SK-MEL-5 (cell line): ENCODE measurements around the gene SYCP3. TPM values are rescaled to one million over a fixed set of nuclear protein-coding genes. Genes with fewer than 3 reads are reported as not detected.

Source experiments
- DNase-seq: peaks from one replicate; pipeline ENCODE4 v3.0.0-alpha.2; 2016; ENCODE audit warnings: low read depth, low spot score
- in situ Hi-C: cut with HindIII; loops from 2 replicates; pipeline ENCODE4 v1.10.0; 2016; ENCODE audit warnings: low sequenced_read_pairs, high pct_unique_total_duplicates, low pct_unique_long_range_greater_than_20kb
- polyA plus RNA-seq, 2 experiments: library from polyadenylated mRNA; depleted of rRNA; stranded (reverse); fragments of >200 nt; gene quantifications; 2 replicates each; pipeline ENCODE4 v1.2.3, GENCODE V29; 2015
- total RNA-seq: library from RNA; depleted of rRNA; stranded (reverse); fragments of >200 nt; shearing (Covaris generic); gene quantifications from 2 replicates; pipeline ENCODE4 v1.2.3, GENCODE V29; 2014; rRNA removed

SYCP3 gene
- 0.29 and 0.63 TPM in 2 replicates for total RNA-seq
- 0.10 TPM in 1 of 2 replicates, not detected in the other for polyA plus RNA-seq (2015; cell fraction: cytosol; rRNA removed)
- polyA plus RNA-seq (2015; cell fraction: nucleus; rRNA removed), result 0.39 and 2.6 TPM in 2 replicates

DNA sequence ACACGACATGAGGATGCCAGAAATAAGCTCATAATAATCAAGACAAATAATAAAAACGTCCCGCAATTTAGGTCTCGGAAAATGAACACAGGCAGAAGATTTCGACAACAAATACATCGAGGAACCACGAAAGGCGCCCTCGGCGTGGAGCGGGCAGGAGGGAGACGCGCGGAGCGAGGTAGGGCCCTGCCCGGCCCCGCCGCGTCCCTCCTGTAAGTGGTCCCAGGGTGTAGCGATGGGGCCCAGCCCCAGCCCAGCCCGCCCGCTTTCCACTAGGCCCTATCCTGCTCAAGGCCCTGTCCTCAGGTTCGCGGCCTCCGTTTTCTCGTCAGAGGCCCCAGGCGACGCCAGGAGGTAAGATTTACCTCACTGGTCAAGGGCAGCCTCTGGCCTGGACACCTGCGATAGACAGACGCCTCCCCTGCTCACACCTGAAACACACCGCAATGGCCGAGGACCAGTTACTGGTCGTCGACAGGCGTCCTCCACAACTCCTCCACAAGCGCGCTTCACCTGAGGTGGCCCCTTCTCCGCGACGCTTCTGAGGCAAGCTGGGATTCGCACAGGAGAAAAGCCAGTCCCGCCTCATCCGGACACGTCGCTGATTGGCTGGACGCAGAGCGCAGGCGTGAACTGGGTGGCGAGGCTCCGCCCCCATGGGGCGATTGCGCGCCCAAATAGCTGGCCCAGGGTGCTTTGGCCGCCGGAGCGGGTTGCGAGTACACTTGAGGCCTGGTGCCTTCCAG, at the start of gene SYCP3:
TSS of gene SYCP3 (minus strand) at position 543 of the 746 bp plus-strand sequence. CDS start 1,527 bp downstream, outside the sequence.
- no peak for DNase-seq
- in situ Hi-C loops, result no loop called here

DNA sequence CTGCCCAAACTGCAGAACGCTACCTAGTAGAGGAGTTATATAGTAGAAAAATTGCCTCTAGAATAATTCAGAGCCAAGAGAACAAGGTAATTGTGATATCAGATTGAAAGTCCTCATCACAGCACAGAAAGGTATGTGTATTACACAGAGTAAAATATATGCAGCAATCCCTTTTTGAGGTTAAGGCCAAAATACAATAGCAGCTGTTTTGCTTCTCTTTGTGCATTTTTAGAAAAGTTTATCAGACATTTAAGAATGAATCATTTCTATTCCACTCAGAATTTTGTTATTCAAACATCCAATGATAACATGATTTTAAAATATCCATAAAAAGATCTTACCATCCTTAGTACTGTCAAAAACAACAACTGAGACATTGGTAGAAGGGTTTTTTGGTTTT, 46.4 kb upstream of the SYCP3 start:
- in situ Hi-C loops, result no loop called here
- no peak for DNase-seq

DNA sequence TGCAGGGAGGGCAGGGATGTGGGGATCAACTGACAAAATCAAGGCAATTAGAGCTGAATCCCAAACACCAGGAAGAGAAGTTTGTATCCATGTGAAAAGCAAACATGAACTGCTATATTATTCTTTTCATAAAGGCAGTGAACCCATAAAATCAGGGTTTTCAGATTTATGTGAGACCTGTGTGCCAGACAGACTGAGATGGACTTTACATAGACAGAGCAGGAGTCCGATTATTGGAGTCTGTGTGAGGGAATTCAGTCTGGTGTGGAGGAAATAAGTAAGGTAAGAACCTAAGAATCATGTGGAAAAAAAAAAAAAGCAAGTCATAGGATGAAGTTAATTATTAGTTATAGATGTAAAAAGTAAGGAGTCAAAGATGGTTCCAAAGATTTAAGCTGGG, 45.1 kb upstream of the SYCP3 start:
- in situ Hi-C loops, result no loop called here
- DNase-seq, result no peak

DNA sequence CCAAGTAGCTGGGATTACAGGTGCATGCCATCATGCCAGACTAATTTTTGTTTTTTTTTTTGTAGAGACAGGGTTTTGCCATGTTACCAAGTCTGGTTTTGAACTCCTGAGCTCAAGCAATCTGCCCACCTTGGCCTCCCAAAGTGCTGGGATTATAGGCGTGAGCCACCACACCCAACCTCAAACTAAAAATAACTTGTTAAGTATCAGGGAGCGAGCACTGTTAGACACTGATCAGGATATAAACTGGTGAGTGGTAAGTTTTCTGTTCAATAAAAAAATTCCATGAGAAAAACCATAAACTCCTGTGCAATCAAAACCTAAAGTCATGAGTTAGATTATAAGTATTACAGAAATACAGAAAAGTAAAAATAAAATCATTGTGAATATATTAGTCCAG, 44.6 kb upstream of the SYCP3 start:
- in situ Hi-C loops, result no loop called here
- DNase-seq, result no peak

DNA sequence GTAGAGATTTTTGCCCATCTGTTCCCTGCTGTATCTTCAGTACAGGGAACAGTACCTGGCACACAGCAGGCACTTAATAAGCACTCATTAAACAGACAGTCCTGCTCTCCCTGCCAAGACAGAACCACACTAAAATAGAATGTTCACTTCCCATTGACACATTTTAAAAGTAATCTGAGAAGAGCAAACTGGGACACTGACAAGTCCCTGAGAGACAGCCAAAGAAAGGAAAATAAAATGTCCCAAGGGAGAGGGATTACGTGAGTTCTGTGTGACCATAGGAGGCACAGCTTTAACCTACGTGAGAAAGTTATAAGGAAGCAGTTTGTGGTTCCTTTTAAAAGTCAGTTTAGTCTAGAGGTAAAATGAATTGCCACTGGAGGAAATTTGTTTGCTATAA, 43.9 kb upstream of the SYCP3 start:
- in situ Hi-C loops, result no loop called here

DNA sequence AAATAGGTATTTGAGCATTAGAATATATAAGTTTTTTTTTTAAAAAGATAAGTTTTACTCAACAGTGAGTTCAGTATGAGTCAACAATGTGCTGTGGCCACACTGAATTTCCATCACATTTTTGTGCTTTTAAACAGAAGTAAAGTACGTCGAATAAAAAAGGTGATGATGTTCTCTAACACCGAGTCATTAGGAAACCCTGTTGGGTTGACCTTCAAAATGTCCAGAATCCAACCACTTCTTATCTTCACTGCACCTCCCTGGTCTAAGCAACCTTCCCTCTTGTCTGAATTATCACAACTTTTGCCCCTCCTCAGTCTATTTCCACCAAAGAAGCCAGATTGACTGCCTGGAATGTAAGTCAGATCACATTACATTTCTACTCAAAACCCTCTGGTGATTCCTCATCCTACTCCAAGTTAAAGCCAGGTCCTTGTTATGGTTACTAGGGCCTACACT, 43.0 kb upstream of the SYCP3 start:
- DNase-seq, result no peak
- in situ Hi-C loops, result no loop called here

More for the DNA sequence above, 43.9 kb upstream of the SYCP3 start:
- DNase-seq, result no peak

DNA sequence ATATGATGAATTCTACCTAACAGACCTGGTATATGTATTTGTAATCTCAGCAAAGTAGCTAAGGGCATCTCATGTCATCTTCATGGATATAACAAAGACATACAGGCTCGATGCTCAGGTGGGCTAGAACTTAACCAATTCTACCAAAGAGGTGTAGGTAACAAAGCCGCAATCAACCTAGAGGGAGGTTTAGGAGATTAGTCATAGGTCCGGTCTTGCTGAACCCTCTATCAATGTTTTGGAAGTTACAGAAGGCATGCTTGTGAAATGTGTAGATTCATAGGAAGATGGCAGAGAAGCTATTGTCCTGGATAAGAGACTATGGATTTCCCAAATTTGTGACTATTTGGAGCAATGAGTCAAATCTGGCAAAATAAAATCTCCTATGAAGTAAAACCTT, 42.6 kb upstream of the SYCP3 start:
- in situ Hi-C loops, result no loop called here
- DNase-seq, result no peak

DNA sequence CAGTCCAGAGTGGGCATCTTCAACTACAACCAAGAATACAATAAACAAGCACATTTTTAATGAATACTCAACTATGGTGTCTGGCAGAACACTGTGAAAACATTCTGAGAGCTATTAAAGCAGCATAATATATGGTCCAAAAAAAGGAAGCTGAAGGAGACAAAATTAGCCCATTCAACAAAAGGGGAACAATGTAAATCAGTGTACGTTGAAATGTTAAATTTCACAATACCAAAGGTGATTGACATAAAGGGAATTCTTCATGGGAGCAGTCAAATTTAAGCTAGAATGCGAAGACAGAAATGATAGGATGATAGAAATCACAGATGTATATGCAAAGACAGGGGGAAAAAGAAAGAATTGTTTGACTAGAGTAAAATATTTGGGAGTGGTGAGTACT, 41.3 kb upstream of the SYCP3 start:
- in situ Hi-C loops, result no loop called here
- DNase-seq, result no peak

DNA sequence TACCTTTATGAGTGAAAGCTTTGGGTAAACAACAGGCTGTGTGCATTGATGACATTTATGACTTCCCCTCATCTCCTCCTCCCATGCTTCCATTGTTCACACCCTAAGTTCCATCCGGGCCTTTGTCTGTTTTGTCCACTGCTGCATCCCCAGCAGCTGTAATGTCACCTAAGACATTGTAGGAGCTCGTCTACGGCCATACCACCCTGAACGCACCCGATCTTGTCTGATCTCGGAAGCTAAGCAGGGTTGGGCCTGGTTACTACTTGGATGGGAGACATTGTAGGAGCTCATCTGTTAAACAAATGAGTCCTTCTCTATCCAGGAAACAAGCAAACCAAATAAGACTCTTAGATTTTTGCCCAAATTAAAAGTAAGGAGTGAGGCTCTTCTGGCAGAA, 40.4 kb upstream of the SYCP3 start:
- DNase-seq, result no peak
- in situ Hi-C loops, result no loop called here

DNA sequence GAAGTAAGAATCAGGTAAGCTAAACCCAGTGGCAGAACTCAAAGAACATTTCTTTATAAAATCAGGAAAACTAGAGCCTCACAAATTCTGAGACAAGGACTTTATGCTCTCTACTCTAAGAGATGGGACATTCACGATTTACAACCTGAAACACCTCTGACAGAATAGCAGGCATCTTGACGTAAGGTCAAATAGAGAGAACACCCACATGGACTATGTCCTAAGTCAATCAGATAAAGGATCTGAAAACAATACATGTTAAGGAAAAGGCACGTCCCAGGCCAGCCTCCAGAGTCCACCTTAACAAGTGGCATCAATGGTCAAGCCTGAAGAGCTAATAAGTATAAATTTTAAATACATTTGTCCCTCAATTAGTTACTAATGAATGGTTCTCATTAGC, 39.9 kb upstream of the SYCP3 start:
- no peak for DNase-seq
- in situ Hi-C loops, result no loop called here

DNA sequence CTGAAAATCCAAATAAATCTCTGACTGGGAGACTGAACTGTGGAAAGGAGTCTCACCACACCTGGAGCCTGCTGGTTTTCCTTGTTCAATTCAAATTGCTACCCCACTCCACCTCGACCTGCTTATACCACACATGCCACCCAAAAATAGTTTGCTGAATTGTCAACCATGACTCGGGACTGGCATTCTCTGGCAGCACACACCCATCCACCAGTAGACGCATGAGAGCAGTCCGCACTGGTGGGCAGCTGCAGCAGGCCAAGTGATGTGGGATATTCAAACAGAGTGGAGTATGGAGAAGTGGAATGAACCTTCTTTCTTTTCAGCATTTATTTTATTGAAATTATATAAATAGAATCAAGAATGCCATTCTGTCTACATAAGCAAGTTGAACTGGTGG, 38.7 kb upstream of the SYCP3 start:
- DNase-seq, result no peak
- in situ Hi-C loops, result no loop called here

DNA sequence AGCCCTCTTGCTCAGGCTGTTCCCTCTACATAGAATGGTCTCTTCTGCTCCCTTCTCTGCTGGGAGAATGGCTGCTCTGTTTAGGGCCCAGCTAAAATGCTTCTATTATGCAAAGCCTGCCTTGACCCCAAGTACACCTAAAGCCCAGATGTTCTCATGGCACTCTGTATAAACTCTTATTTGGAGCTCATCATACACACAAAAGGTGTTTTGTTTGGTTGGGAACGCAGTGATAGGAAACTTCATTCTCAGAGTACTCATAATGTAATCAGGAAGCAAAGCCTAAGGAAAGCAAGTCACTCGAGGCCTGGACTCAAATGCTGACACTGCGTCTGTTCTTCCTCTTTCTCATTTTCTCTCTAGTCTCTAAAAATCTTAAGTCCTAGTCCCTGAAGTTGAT, 38.2 kb upstream of the SYCP3 start:
- peak; percentile 86 for DNase-seq
- in situ Hi-C loops, result no loop called here

DNA sequence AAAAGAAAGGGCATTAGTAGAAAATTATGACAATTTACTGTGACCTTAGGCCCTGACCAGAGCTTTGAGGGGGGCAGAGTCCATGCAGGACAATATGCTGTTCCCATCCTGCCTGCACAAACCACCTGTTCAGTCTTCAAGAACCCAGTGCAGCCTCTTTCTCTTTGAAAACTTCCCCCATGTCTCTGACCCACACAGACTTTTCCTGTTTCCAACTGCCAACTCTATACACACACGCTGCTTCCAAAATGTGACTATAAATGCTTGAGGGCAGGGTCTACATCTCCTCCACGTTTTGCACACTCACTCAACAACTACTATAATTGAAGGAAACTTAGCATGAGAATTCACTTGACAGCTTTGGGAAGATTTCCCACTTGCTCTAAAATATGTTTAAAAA, 36.6 kb upstream of the SYCP3 start:
- DNase-seq, result no peak
- in situ Hi-C loops, result no loop called here

DNA sequence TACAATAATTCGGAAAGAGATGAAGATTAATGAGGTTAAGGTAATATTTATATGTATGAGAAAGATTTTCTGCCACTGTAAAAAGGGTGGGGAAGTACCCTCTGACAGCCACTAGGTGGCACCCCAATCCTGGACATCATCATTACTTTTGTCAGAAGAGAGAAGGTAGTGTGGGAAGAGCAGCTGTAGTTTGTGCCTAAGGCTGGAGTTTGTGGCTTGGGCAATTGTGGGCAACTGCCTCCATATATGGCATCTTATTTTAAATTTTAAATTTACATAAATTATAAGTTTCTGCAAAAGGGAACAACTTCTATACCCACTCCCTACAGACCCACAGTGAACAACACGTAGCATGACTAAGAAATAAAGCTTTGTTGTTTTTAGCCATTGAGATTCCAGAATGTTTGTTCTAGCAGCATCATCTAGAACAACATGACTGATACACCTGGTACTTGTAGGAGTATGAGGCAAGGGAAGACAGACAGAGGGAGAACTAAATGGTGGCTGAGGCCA, 34.4 kb upstream of the SYCP3 start:
- in situ Hi-C loops, result no loop called here
- peak; percentile 82 for DNase-seq

DNA sequence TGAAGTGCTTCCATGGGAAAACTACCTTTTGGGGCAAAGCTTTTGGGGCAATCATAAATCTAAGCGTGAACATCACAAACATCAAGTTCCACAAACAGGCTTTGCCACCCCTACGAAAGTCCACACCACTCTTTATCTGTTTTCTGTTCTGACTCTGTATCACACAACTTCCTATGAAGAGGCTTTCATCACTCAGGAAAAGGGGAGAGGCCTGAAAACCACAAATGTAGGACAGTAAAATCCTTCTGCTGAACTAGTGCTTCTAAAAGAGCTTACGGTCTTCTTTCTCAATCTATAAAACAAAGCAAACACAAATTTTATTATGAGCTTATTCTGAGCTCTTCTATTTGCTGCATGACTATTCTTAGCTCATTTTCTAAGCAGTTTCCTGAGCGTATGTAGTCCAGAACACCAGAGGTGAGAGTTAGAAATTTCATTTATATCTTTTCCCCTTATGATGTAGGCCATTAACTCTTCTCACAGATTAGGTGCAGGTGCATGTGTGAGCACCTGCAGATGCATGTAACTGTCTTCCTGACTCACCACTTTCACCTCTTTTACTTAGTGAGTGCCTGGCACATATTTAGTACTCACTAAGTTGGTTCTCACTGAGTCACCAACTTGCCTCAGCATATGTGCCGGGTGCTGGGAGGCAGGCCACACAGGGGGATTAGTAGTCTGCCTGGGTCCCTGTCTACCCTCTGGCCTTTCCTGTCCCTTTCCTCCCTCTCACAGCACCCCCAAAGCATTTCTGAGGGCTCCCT, 32.9 kb upstream of the SYCP3 start:
- DNase-seq, result no peak
- in situ Hi-C loops, result no loop called here

DNA sequence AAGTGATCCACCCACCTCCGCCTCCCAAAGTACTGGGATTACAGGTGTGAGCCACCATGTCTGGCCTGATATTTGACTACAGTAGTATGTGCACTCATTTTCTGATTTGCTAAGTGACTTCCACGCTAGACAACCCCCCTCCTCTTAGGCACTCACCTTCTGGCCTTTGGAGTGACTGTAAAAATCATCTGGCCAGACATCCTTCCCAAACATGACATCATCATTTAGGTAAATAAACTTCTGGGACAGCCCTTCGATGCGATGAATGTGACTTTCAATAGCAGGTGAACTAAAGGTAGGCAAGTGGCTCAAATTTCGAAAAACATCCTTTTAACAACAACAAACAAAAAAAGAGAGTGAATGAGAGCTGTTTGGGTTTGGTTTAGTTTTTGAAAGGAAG, 30.6 kb upstream of the SYCP3 start:
- no peak for DNase-seq
- in situ Hi-C loops, result no loop called here

DNA sequence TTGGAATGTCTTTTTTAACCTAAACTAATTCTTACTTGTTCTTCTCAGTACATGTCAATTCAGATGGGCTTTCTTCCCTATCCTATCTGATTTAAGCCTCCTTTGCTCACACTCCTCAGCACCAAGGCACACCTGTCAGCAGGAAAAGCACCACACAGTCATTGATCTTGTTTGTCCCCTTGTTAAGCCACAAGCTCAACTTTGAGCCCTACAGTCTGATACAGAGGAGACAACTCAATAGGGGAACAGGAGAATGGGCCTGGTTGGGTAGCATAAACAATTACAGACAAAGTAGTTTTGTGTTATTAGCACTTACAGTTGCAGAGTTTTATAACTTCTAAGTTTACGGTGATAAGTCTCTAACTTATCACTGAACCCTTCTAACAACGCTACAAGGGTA, 29.5 kb upstream of the SYCP3 start:
- no peak for DNase-seq
- in situ Hi-C loops, result no loop called here

DNA sequence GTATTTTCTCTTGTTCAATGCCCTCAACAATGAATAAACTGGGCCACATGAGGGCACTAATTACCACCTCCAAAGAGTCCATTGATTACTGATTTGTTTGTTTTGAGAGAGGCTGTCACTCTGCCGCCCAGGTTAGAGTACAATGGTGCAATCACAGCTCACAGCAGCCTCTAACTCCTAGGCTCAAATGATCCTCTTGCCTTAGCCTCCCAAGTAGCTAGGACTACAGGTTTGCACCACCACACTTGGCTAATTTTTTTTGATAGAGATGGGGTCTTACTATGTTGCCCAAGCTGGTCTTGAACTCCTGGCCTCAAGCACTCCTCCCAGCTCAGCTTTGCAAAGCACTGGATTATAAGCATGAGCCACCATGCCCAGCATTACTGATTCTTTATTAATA, 28.3 kb upstream of the SYCP3 start:
- in situ Hi-C loops, result no loop called here
- DNase-seq, result no peak
